HG03521 (cell line): ENCODE measurements around the gene WASL.

Experiments used
- ATAC-seq: cut with Tn5 transposase; IDR thresholded peaks from one replicate; pipeline ENCODE4 v1.9.1; 2021; ENCODE audit warnings: mild to moderate bottlenecking, moderate library complexity; ENCODE audit not compliant: unreplicated experiment

The WASL gene

GRCh38 chr7:123770378-123770777, 21.6 kb upstream of the WASL start:
- peak; percentile 91 for ATAC-seq

- no peak for ATAC-seq
Measured at GRCh38 chr7:123769371-123769770, 20.6 kb upstream of the WASL start.

- ATAC-seq: no peak
Measured at GRCh38 chr7:123768493-123768892, 19.7 kb upstream of the WASL start.

- ATAC-seq: no peak
Measured at GRCh38 chr7:123763191-123763661, 14.4 kb upstream of the WASL start.

GRCh38 chr7:123761729-123762128, 12.9 kb upstream of the WASL start:
- no peak for ATAC-seq

- ATAC-seq: no peak
Measured at GRCh38 chr7:123757095-123757494, 8.3 kb upstream of the WASL start.

- no peak for ATAC-seq
Measured at GRCh38 chr7:123755338-123755737, 6.5 kb upstream of the WASL start.

- ATAC-seq: no peak
Measured at GRCh38 chr7:123754271-123754871, 5.6 kb upstream of the WASL start.

- ATAC-seq: no peak
Measured at GRCh38 chr7:123752534-123752933, 3.7 kb upstream of the WASL start.

GRCh38 chr7:123751821-123752220, 3.0 kb upstream of the WASL start:
- ATAC-seq: no peak

- no peak for ATAC-seq
Measured at GRCh38 chr7:123750389-123751230, 1.8 kb upstream of the WASL start.

- peak; percentile 5 for ATAC-seq
Measured at GRCh38 chr7:123749537-123749857, 694 bp upstream of the WASL start.

GRCh38 chr7:123748171-123748733, 551 bp downstream of the WASL start:
- ATAC-seq: peak; percentile 15

GRCh38 chr7:123747620-123748141, 1.1 kb downstream of the WASL start:
- no peak for ATAC-seq

GRCh38 chr7:123746931-123747488, 1.8 kb downstream of the WASL start:
- no peak for ATAC-seq

GRCh38 chr7:123746055-123746454, 2.7 kb downstream of the WASL start:
- no peak for ATAC-seq

GRCh38 chr7:123745437-123745836, 3.4 kb downstream of the WASL start:
- no peak for ATAC-seq

GRCh38 chr7:123744416-123744815, 4.4 kb downstream of the WASL start:
- ATAC-seq: no peak

GRCh38 chr7:123741940-123742339, 6.9 kb downstream of the WASL start:
- ATAC-seq: no peak

GRCh38 chr7:123738808-123739207, 10.0 kb downstream of the WASL start:
- no peak for ATAC-seq

- ATAC-seq: no peak
Measured at GRCh38 chr7:123738356-123738755, 10.4 kb downstream of the WASL start.
